HG03280 (cell line): ENCODE data around the gene MEMO1.
"Not testable (repeated sequence)": the region's sequence is repeated elsewhere in the genome, so short reads cannot be mapped to it uniquely, and the experiment has no call there.

Experiments used
- ATAC-seq: cut with Tn5 transposase; IDR thresholded peaks from one replicate; pipeline ENCODE4 v1.9.1; 2021; ENCODE audit warnings: mild to moderate bottlenecking, moderate library complexity; ENCODE audit not compliant: unreplicated experiment

Gene MEMO1

GRCh38 chr2:31920962-31921361 is 89.8 kb downstream of the MEMO1 start:
- ATAC-seq: no peak

- ATAC-seq: no peak
These were observed 91.3 kb downstream of the MEMO1 start for GRCh38 chr2:31919499-31919898.

GRCh38 chr2:31909661-31910060 is 101.1 kb downstream of the MEMO1 start:
- ATAC-seq: no peak

GRCh38 chr2:31907491-31907890 is 103.3 kb downstream of the MEMO1 start:
- ATAC-seq: not testable (repeated sequence)

- no peak for ATAC-seq
These were observed 107.6 kb downstream of the MEMO1 start for GRCh38 chr2:31903109-31903780.

- ATAC-seq: no peak
These were observed 108.9 kb downstream of the MEMO1 start for GRCh38 chr2:31901900-31902299.

GRCh38 chr2:31900156-31900555 is 110.7 kb downstream of the MEMO1 start:
- ATAC-seq: not testable (repeated sequence)

- ATAC-seq: not testable (repeated sequence)
These were observed 112.5 kb downstream of the MEMO1 start for GRCh38 chr2:31898346-31898745.

GRCh38 chr2:31897340-31897739 is 113.5 kb downstream of the MEMO1 start:
- not testable (repeated sequence) for ATAC-seq

GRCh38 chr2:31896293-31896692 is 114.5 kb downstream of the MEMO1 start:
- ATAC-seq: no peak

- no peak for ATAC-seq
These were observed 116.2 kb downstream of the MEMO1 start for GRCh38 chr2:31894656-31895055.

GRCh38 chr2:31893094-31893493 is 117.7 kb downstream of the MEMO1 start:
- ATAC-seq: no peak

GRCh38 chr2:31889044-31889443 is 121.8 kb downstream of the MEMO1 start:
- ATAC-seq: no peak

GRCh38 chr2:31888550-31888949 is 122.3 kb downstream of the MEMO1 start:
- ATAC-seq: no peak

GRCh38 chr2:31886700-31887099 is 124.1 kb downstream of the MEMO1 start:
- ATAC-seq: no peak

- no peak for ATAC-seq
These were observed 133.8 kb downstream of the MEMO1 start for GRCh38 chr2:31877008-31877407.

GRCh38 chr2:31874071-31874470 is 136.7 kb downstream of the MEMO1 start:
- no peak for ATAC-seq

- no peak for ATAC-seq
These were observed 145.6 kb downstream of the MEMO1 start for GRCh38 chr2:31865215-31865614.

GRCh38 chr2:31863867-31864266 is 146.9 kb downstream of the MEMO1 start:
- no peak for ATAC-seq

- ATAC-seq: not testable (repeated sequence)
These were observed 147.7 kb downstream of the MEMO1 start for GRCh38 chr2:31863015-31863656.

- ATAC-seq: no peak
These were observed 150.8 kb downstream of the MEMO1 start for GRCh38 chr2:31859959-31860358.

GRCh38 chr2:31853521-31853920 is 157.3 kb downstream of the MEMO1 start:
- no peak for ATAC-seq

GRCh38 chr2:31842150-31842549 is 168.7 kb downstream of the MEMO1 start:
- ATAC-seq: not testable (repeated sequence)
